GM12801 (cell line): ENCODE results near the gene SEMA6A.

Experiments
- CTCF ChIP-seq: IDR thresholded peaks from one replicate; pipeline ENCODE4 v1.5.1; 2011; ENCODE audit warnings: control low read depth; ENCODE audit not compliant: insufficient read length; ENCODE audit errors: extremely low read depth

SEMA6A gene

DNA sequence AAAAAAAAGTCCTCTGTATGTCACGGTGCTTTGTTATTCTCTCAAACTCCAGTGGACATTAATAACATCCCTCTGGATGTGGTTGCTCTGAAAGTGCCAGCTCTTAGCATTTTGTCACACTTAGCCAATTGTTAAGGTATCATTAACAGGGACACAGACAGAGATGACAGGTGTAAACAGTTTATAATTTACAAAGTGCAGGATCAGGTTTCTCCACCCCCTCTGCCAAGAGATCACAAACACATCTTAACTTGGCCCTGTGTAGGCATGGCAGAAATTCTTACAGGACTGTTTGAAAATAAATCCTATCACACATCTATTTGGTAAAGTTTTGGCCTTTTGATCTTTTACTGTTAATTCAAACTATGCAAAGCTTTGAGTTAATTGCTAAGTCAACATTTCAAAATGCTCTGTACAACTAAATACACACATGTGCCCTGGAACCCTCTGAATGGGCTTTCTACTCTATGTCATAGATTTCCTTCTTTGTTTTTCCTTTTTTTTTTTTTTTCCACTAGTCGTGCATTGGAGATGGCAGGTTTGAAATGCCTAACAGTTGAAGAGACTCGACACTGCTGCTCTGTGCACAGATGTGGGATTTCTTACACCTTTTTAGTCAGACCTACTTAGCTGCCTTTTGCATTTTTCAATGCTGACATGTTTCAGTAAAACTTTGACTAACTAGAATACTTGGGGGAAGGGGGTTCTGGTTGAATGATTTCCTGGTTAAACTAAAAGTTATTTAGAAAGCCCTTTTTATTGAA is 41.7 kb downstream of the SEMA6A start:
- no peak for TF ChIP-seq CTCF

DNA sequence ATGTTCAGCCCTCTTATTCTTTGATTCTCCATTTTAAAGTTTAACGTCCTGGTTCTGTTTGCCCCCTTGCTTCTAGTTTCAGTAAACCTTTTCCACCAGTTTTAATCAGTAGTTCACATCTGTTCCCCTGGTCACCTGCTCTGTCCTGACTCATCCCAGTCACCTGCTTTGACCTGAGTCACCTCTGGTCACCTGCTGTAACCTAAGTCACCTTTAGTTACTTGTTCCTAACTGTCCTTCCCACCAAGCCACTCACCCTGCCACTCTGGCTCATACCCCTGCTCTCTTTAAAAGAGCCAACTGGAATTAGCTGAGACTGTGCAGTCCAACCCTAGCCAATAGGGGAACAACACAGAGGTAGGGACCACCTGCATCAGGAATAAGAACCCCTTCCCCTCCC is 43.0 kb downstream of the SEMA6A start:
- TF ChIP-seq CTCF = no peak

GRCh38 chr5:116531117-116531516 is 43.5 kb downstream of the SEMA6A start:
- no peak for TF ChIP-seq CTCF

DNA sequence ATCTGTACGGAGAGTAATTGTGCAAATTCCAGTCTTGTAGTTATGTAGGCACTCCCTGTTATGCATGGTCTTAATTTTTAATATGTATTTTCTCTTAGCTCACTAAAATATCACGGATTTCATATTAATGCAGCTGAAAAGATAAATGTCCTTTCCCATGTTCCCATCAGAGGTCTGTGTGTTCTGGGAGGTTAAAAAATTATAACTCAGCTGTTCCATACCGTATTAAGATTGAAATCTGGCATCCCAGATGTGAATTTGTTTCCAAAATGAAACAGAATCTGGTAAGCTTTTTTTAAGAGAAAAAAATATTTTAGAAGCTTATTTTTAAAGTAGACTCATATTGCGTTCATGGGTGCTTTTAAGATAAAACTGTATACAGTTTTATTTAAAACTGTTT is 44.3 kb downstream of the SEMA6A start:
- TF ChIP-seq CTCF = no peak

DNA sequence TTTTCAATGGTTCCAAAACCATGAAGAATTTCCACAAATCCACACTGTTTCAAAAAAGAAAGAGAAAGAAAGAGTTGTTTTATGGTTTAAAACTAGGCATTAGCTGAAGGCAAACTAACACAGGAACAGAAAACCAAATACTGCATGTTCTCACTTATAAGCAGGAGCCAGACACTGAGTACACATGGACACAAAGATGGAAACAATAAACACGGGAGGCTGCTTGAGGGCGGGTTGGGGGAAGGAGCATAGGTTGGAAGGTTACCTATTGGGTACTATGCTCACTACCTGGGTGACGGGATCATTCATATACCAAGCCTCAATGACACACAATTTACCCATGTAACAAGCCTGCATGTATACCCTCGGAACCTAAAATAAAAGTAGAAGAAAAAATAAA is 45.0 kb downstream of the SEMA6A start:
- TF ChIP-seq CTCF = no peak

GRCh38 chr5:116528519-116529234 is 45.9 kb downstream of the SEMA6A start:
- TF ChIP-seq CTCF = no peak

DNA sequence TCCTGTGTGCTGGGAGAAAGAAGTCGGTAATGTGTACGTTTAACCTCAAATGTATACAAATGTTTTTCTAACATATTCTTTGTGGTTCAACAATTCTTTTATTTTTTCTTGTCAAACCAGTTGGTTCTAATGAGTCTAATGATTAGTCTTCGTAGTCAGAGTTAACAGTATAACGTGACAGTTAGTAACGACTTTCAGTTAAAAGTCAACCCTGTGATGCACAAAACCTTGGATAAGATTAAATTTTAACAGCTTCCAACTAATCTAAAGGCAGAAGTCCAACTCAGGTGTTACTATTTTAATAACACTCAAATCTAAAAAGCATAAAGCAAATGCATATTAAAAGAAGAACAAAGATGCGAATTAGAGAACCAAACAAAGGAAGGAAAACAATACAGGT is 47.0 kb downstream of the SEMA6A start:
- TF ChIP-seq CTCF = no peak
